ENCODE data around the gene OVAAL. TPM values are rescaled to one million over a fixed set of nuclear protein-coding genes. Genes with fewer than 3 reads are reported as not detected.

The OVAAL gene
- total RNA-seq, 6 experiments from 2014 or later: not detected

GRCh38 chr1:180519846-180520245 lies 38.9 kb upstream of the OVAAL start:
- DNase-seq: no peak
- TF ChIP-seq, protein P1, sequence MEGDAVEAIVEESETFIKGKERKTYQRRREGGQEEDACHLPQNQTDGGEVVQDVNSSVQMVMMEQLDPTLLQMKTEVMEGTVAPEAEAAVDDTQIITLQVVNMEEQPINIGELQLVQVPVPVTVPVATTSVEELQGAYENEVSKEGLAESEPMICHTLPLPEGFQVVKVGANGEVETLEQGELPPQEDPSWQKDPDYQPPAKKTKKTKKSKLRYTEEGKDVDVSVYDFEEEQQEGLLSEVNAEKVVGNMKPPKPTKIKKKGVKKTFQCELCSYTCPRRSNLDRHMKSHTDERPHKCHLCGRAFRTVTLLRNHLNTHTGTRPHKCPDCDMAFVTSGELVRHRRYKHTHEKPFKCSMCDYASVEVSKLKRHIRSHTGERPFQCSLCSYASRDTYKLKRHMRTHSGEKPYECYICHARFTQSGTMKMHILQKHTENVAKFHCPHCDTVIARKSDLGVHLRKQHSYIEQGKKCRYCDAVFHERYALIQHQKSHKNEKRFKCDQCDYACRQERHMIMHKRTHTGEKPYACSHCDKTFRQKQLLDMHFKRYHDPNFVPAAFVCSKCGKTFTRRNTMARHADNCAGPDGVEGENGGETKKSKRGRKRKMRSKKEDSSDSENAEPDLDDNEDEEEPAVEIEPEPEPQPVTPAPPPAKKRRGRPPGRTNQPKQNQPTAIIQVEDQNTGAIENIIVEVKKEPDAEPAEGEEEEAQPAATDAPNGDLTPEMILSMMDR (IDR thresholded peaks at IDR 0.05): no peak
- Mint-ChIP-seq H3K27me3 (ENCODE audit: insufficient read depth) (no peaks in the 10 kb centered on the region), H3K27ac (no peak overlapping the region), H3K4me3 (no peak overlapping the region), H3K4me1 (ENCODE audit: low read depth) (peaks cover 38% of the 10 kb centered on the region), H3K9me3 (no peaks in the 10 kb centered on the region), H3K36me3 (ENCODE audit: low read depth) (no peaks in the 10 kb centered on the region)

GRCh38 chr1:180521474-180522212 lies 37.1 kb upstream of the OVAAL start:
- H3K27ac Mint-ChIP-seq: no peak overlapping the region
- H3K36me3 Mint-ChIP-seq (ENCODE audit: low read depth): no peaks in the 10 kb centered on the region
- H3K4me3 Mint-ChIP-seq: no peak overlapping the region
- H3K27me3 Mint-ChIP-seq (ENCODE audit: insufficient read depth): no peaks in the 10 kb centered on the region
- TF ChIP-seq, protein P1 (IDR thresholded peaks at IDR 0.05): no peak
- no peaks in the 10 kb centered on the region for H3K9me3 Mint-ChIP-seq
- H3K4me1 Mint-ChIP-seq (ENCODE audit: low read depth): peaks cover 38% of the 10 kb centered on the region
- DNase-seq: no peak

GRCh38 chr1:180522213-180522515 lies 36.6 kb upstream of the OVAAL start:
- peaks cover 38% of the 10 kb centered on the region for H3K4me1 Mint-ChIP-seq (ENCODE audit: low read depth)
- H3K27me3 Mint-ChIP-seq (ENCODE audit: insufficient read depth): no peaks in the 10 kb centered on the region
- H3K27ac Mint-ChIP-seq: no peak overlapping the region
- H3K36me3 Mint-ChIP-seq (ENCODE audit: low read depth): no peaks in the 10 kb centered on the region
- H3K9me3 Mint-ChIP-seq: no peaks in the 10 kb centered on the region
- H3K4me3 Mint-ChIP-seq: no peak overlapping the region
- TF ChIP-seq, protein P1 (IDR thresholded peaks at IDR 0.05): no peak
- no peak for DNase-seq

- Mint-ChIP-seq H3K27ac (no peak overlapping the region), H3K4me1 (ENCODE audit: low read depth) (peaks cover 50% of the 10 kb centered on the region), H3K36me3 (ENCODE audit: low read depth) (no peaks in the 10 kb centered on the region), H3K9me3 (no peaks in the 10 kb centered on the region), H3K27me3 (ENCODE audit: insufficient read depth) (0 out of 2 replicates have a peak, but pooled peaks cover 2% of the 10 kb centered on the region), H3K4me3 (no peak overlapping the region)
- TF ChIP-seq, protein P1 (IDR thresholded peaks at IDR 0.05): no peak
- DNase-seq: no peak
Measured at GRCh38 chr1:180524160-180524914, 34.4 kb upstream of the OVAAL start.

GRCh38 chr1:180524915-180525714 lies 33.6 kb upstream of the OVAAL start:
- H3K4me1 Mint-ChIP-seq (ENCODE audit: low read depth): peaks cover 46% of the 10 kb centered on the region
- H3K9me3 Mint-ChIP-seq: no peaks in the 10 kb centered on the region
- no peak overlapping the region for H3K27ac Mint-ChIP-seq
- 0 out of 2 replicates have a peak, but pooled peaks cover 2% of the 10 kb centered on the region for H3K27me3 Mint-ChIP-seq (ENCODE audit: insufficient read depth)
- H3K36me3 Mint-ChIP-seq (ENCODE audit: low read depth): no peaks in the 10 kb centered on the region
- H3K4me3 Mint-ChIP-seq: no peak overlapping the region
- no peak for DNase-seq
- TF ChIP-seq, protein P1 (IDR thresholded peaks at IDR 0.05): no peak

Data from HFFc6 (cell line).